Omental fat pad (tissue), 4 donors: Measurements from ENCODE around the gene GRM4. TPM values are rescaled to one million over a fixed set of nuclear protein-coding genes. Genes with fewer than 3 reads are reported as not detected.

Experiments used
- ATAC-seq: fragments of 150-250 bp; one replicate; pipeline ENCODE4 v1.9.1; 2016; ENCODE audit warnings: mild to moderate bottlenecking, moderate library complexity; ENCODE audit not compliant: low FRiP score
- DNase-seq: peaks from one replicate; pipeline ENCODE4 v3.0.0-alpha.2; 2019; ENCODE audit warnings: low spot score
- CTCF ChIP-seq, 3 donors: fragments of 450-650 bp; IDR thresholded peaks; one replicate each; pipeline ENCODE4 v1.5.1; 2016 to 2017; ENCODE audit warnings: antibody characterized with exemption in 3 of 3, mild to moderate bottlenecking in 3 of 3, moderate library complexity in 2 of 3
- total RNA-seq, 4 donors: library from RNA; depleted of rRNA; stranded (reverse); fragments of >200 nt; gene quantifications; one replicate each; pipeline ENCODE4 v1.1.0, GENCODE V29; 2016

Gene GRM4
- total RNA-seq, 4 donors from 2014 or later, result 0.60 TPM; not detected in 3

DNA sequence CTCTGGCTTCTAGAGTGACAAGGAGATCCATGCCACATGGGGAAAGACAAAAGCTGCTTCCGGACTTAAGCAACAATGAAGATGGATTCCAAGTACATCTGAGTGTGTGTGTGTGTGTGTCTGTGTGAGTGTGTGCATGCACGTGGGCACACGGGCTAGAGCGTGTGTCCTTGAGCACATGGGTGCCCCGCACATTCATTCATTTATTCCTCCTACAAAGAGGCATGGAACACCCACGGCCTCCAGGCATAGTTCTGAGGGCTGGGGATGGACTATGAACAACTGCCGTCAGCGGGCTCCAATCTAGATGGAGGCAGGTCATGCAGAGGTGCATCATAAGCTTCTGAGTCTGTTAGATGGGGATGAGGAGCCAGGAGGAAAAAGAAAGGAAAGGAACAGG is 49.1 kb downstream of the GRM4 start:
- no peak for ATAC-seq
- TF ChIP-seq CTCF (IDR thresholded peaks at IDR 0.05), result no peak
- DNase-seq, result no peak

DNA sequence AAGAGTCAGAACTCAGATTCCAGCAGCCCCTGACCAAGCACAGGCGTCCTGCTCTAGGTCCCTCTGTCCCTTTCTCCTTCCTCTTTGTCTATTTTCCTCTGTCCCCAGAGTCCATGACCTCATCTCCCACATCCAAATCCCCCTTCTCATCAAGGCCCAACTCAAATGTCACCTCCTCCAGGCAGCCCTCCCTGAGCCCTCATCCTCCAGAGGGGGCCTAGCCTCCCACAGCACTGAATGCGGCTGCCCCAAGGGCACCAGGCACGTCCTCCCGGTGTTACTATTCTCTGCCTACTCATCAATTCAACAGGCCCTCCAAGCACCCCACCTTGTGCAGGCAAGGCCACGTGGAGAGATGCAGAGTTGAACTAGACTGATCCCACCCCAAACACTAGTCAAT is 49.7 kb downstream of the GRM4 start:
- DNase-seq (no peak), ATAC-seq (no peak)
- TF ChIP-seq CTCF (IDR thresholded peaks at IDR 0.05), result no peak

DNA sequence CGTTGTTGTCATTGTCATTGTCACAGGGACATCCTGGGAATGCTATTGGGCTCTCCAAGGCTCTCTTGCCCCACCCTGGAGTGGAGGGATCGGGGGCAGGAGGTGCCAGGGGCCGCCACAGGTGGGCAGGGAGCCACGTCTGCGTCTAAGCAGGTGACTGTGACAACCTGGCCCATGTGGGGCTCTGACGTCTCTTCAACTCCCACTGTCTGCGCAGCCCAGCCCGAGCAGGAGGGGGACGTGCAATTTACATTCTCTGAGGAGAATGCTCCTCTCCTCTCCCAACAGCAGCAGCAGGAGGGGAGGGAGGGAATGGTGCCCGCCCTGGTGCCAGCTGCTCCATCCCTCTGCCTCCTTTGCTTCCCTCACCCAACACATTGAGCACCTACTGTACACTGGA is 50.1 kb downstream of the GRM4 start:
- ATAC-seq (no peak), DNase-seq (no peak)
- no peak for TF ChIP-seq CTCF (IDR thresholded peaks at IDR 0.05)

- no peak for DNase-seq
- no peak for TF ChIP-seq CTCF (IDR thresholded peaks at IDR 0.05)
- no peak for ATAC-seq
These were observed 50.8 kb downstream of the GRM4 start for GRCh38 chr6:34095136-34095505.

DNA sequence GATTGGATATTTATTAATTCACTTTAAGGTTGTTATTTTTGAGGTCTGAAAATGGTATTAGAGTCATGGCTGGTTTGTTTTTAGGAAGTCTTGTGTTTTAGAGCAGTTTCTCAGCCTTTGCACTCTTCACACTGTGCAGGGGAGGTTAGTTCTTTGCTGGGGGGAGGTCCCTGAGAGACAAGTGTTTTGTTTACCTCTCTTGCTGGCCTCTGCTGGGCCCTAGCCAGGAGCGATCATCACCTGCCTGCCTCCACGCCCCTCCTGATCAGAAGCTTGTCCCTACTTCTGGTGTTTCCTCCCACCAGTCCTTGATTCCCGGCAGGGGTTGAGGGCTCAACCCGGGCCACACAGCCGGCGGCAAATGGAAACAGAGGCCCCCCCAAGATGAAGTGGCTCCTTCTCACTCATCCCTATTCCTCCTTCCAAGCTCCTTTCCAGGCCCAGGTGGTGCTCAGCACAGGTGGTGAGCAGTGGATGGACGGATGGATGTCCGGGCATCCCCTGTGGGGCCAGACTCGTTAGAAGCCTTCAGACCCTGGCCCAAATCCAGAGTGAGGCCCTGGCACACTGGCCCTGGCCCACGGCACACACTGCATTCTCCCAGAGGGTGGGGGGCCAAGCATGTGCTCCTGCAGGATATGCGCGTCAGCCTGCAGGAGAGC is 51.3 kb downstream of the GRM4 start:
- no peak for TF ChIP-seq CTCF (IDR thresholded peaks at IDR 0.05)
- DNase-seq (no peak), ATAC-seq (no peak)

- TF ChIP-seq CTCF (IDR thresholded peaks at IDR 0.05), result no peak
- no peak for ATAC-seq
- no peak for DNase-seq
These were observed 51.9 kb downstream of the GRM4 start for GRCh38 chr6:34093854-34094430.

DNA sequence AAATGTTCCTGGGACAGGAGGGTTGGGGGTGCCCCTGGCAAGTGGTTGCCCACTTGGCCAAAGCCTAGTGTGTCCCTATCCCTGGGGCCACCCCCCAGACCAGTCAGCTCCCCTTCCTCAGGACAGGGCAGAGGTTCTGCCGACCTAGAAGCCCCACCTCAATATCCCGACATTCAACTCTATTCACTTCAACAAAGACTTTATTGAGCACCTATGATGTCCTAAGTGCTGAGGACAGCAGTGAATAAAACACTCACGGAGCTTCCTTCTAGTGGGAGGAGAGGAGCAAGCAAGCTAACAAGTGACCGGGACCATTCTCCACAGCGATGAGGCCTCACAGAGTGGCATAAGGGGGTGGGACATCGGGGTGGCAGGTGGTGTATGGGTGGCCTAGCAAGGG is 52.7 kb downstream of the GRM4 start:
- ATAC-seq (no peak), DNase-seq (no peak)
- TF ChIP-seq CTCF (IDR thresholded peaks at IDR 0.05), result no peak
